ENCODE measurements around the gene WRAP73. TPM values are rescaled to one million over a fixed set of nuclear protein-coding genes. Genes with fewer than 3 reads are reported as not detected.

Gene WRAP73
- total RNA-seq, 4 donors from 2014 or later = 16.4 to 33.7 (median 19.6) TPM

DNA sequence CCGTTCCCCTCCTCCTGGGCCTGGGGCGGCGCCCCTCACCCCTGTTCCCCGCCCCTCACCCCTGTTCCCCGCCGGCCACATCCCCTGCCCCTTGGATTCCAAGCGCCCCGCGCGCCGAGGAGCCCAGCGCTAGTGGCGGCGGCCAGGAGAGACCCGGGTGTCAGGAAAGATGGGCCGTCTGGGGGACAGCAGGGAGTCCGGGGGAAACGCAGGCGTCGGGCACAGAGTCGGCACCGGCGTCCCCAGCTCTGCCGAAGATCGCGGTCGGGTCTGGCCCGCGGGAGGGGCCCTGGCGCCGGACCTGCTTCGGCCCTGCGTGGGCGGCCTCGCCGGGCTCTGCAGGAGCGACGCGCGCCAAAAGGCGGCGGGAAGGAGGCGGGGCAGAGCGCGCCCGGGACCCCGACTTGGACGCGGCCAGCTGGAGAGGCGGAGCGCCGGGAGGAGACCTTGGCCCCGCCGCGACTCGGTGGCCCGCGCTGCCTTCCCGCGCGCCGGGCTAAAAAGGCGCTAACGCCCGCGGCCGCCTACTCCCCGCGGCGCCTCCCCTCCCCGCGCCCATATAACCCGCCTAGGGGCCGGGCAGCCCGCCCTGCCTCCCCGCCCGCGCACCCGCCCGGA, 2.1 kb upstream of the WRAP73 start, which contains the start of gene TP73:
Gene TP73 (plus strand): TSS at position 587 of the 618 bp plus-strand sequence. CDS start 29,850 bp downstream, outside the sequence.
- H3K9me3 ChIP-seq = no peaks in the 10 kb centered on the region
- peak in 1 of 2 donors; percentile 54 for DNase-seq (ENCODE audit: low spot score in 2 of 2)
- H3K27me3 ChIP-seq = peaks cover 69% of the 10 kb centered on the region
- peak within 1 kb of the TSS; percentile 50 for H3K4me3 ChIP-seq
- 0% methylated on average over 2 of the region's 80 CpGs for WGBS
- TF ChIP-seq EP300 (IDR thresholded peaks at IDR 0.05) (no peak), POLR2A (IDR thresholded peaks at IDR 0.05) (no peak), POLR2AphosphoS5 (IDR thresholded peaks at IDR 0.05) (no peak)
- TF ChIP-seq, protein P1, sequence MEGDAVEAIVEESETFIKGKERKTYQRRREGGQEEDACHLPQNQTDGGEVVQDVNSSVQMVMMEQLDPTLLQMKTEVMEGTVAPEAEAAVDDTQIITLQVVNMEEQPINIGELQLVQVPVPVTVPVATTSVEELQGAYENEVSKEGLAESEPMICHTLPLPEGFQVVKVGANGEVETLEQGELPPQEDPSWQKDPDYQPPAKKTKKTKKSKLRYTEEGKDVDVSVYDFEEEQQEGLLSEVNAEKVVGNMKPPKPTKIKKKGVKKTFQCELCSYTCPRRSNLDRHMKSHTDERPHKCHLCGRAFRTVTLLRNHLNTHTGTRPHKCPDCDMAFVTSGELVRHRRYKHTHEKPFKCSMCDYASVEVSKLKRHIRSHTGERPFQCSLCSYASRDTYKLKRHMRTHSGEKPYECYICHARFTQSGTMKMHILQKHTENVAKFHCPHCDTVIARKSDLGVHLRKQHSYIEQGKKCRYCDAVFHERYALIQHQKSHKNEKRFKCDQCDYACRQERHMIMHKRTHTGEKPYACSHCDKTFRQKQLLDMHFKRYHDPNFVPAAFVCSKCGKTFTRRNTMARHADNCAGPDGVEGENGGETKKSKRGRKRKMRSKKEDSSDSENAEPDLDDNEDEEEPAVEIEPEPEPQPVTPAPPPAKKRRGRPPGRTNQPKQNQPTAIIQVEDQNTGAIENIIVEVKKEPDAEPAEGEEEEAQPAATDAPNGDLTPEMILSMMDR (IDR thresholded peaks at IDR 0.05) = no peak
- H3K27ac ChIP-seq = no peak within 1 kb of the TSS
- peaks cover 4% of the 10 kb centered on the region for H3K36me3 ChIP-seq
- H3K4me1 ChIP-seq = peaks cover 43% of the 10 kb centered on the region

DNA sequence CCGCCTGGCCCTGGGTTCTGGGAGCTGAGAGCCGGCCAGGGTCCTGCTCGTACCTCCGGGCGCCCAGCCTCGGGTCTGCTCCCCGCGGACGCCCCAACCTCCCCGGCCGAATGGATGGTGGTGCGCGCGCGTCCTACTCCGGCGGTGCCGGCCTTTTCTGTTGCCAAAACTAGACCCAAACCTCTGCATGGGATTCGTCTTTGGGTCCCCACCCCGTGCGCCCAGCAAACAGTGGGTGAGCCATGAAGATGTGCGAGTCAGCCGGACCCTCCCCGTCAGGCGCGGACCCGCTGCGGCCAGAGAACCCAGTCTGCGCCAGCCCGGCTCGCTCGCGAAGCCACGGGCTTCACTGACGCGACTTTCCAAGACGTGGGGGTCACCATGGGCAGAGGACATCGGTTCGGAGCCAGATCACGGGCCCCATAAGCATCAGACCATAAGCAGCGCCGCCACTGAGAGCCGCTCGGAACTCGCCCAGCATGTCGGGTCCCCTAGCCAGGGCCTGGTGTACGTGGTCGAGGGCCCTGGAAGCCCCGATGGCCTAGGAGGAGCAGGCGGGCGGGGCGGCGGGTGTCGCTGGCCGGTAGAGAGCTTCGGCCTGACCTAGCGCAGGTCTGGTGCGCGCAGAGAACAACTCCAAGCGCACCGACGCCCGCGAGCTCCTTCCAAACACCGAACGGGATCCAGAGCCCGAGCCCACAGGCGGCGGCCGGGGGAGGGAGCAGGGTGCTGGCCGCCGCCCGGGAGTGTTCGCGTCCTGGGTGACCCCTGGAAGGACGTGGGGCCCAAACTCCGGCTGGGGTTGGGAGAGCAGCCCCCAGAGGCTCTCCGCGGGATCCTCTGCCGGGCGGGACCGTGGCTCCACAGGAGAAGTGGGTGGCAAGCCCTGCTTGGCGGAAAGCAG, 1.4 kb upstream of the WRAP73 start:
- peaks cover 43% of the 10 kb centered on the region for H3K4me1 ChIP-seq
- no peak for TF ChIP-seq POLR2A (IDR thresholded peaks at IDR 0.05)
- TF ChIP-seq, protein P1 (IDR thresholded peaks at IDR 0.05) = no peak
- no peak for TF ChIP-seq POLR2AphosphoS5 (IDR thresholded peaks at IDR 0.05)
- no peak for TF ChIP-seq EP300 (IDR thresholded peaks at IDR 0.05)
- H3K4me3 ChIP-seq = peak overlapping the region; percentile 75
- DNase-seq (ENCODE audit: low spot score in 2 of 2) = peak in 1 of 2 donors; percentile 64
- H3K27ac ChIP-seq = no peak overlapping the region
- WGBS = 3% methylated on average over 19 of the region's 83 CpGs
- peaks cover 61% of the 10 kb centered on the region for H3K27me3 ChIP-seq
- H3K36me3 ChIP-seq = peaks cover 10% of the 10 kb centered on the region
- no peaks in the 10 kb centered on the region for H3K9me3 ChIP-seq

DNA sequence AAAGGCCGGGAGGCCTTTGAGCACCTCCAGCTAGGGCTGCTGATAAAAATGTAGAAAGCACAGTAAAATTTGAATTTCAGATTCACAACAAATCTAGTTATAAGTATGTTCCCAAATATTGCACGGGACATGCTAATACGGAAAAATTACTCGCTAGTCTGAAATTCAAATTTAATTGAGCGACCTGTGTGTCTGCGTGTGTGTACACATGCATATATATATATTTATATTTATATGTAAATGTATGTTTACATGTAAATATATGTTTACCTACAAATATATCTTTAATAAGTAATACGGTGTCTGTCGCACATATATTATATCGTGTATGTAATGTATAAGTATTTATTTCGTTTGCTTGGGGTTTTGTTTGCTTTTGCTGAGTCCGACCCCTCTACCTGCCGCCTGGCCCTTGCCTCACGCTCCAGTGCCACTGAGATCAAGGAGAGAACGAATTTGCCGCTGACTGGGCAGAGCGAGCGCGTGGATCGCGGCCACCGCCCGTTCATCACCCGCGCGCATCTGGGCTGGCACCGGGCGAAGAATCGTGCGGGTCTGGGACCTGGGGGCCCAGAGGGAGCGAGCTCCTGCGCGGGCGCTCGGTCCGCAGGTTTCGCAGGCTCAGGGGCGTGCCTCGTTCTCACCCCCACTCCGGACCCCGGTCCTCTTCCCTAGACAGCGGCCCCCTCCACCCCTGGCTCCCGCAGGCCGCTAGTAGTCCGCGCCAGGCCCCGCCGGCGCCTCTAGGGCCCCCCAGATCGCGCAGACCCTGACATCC, 534 bp upstream of the WRAP73 start:
- Histone ChIP-seq H3K36me3 (peaks cover 19% of the 10 kb centered on the region), H3K27ac (no peak overlapping the region), H3K4me1 (peaks cover 43% of the 10 kb centered on the region), H3K4me3 (peak overlapping the region; percentile 75), H3K27me3 (peaks cover 54% of the 10 kb centered on the region), H3K9me3 (no peaks in the 10 kb centered on the region)
- TF ChIP-seq POLR2AphosphoS5 (IDR thresholded peaks at IDR 0.05) = peak in 1 of 3 donors; percentile 59
- no peak for TF ChIP-seq EP300 (IDR thresholded peaks at IDR 0.05)
- TF ChIP-seq, protein P1 (IDR thresholded peaks at IDR 0.05) = no peak
- TF ChIP-seq POLR2A (IDR thresholded peaks at IDR 0.05) = no peak
- 25% methylated on average over 17 of the region's 50 CpGs for WGBS
- peak in 1 of 2 donors; percentile 59 for DNase-seq (ENCODE audit: low spot score in 2 of 2)

DNA sequence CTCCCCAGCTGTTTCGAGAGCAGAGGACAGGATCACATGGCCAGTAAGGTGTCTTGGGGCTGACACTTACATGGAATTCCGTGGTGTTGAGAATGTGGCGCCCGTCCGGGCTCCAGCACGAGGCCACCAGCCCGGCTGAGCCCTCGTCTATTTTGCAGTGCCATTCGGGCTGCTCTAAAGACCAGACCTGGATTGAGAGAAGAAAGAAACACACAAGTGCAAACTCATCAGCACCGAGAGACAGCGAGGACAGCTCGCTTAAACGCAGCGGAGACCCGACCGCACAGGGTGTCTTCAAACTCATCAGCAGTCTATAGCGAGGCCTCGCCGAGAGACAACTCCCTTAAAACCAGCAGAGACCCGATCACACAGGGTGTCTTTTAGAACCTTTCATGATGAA, 3.3 kb downstream of the WRAP73 start:
- peaks cover 39% of the 10 kb centered on the region for H3K36me3 ChIP-seq

More for the DNA sequence above, 3.3 kb downstream of the WRAP73 start:
- 89% methylated on average over 20 of the region's 20 CpGs for WGBS
- Histone ChIP-seq H3K27ac (no peak overlapping the region), H3K27me3 (peaks cover 16% of the 10 kb centered on the region), H3K4me1 (peaks cover 27% of the 10 kb centered on the region), H3K4me3 (no peak overlapping the region), H3K9me3 (no peaks in the 10 kb centered on the region)
- TF ChIP-seq POLR2AphosphoS5 (IDR thresholded peaks at IDR 0.05) (no peak), EP300 (IDR thresholded peaks at IDR 0.05) (no peak), POLR2A (IDR thresholded peaks at IDR 0.05) (no peak)
- TF ChIP-seq, protein P1 (IDR thresholded peaks at IDR 0.05) = no peak
- DNase-seq (ENCODE audit: low spot score in 2 of 2) = peak in 1 of 2 donors; percentile 32
